NCI-H345 treated with DMSO at 0.1 percent for 48 hours (cell line): ENCODE measurements around the gene MACF1.
"Not testable (repeated sequence)": the region's sequence is repeated elsewhere in the genome, so short reads cannot be mapped to it uniquely, and the experiment has no call there.

Source experiments
- DNase-seq: peaks from one replicate; lab custom pipeline; 2025; ENCODE audit not compliant: unreplicated experiment; lab: John Stamatoyannopoulos, UW

Gene MACF1

GRCh38 chr1:39509360-39510009, 305.0 kb downstream of the MACF1 start:
- DNase-seq, result no peak

GRCh38 chr1:39510570-39511186, 306.2 kb downstream of the MACF1 start:
- DNase-seq, result not testable (repeated sequence)

GRCh38 chr1:39511477-39511876, 307.0 kb downstream of the MACF1 start:
- not testable (repeated sequence) for DNase-seq

GRCh38 chr1:39512234-39512847, 307.8 kb downstream of the MACF1 start:
- not testable (repeated sequence) for DNase-seq

- DNase-seq, result not testable (repeated sequence)
Observed at GRCh38 chr1:39514710-39515124, 310.2 kb downstream of the MACF1 start.

GRCh38 chr1:39515131-39516086, 310.9 kb downstream of the MACF1 start:
- DNase-seq, result not testable (repeated sequence)

GRCh38 chr1:39516841-39517240, 312.3 kb downstream of the MACF1 start:
- not testable (repeated sequence) for DNase-seq

- not testable (repeated sequence) for DNase-seq
Observed at GRCh38 chr1:39517936-39518335, 313.4 kb downstream of the MACF1 start.

- not testable (repeated sequence) for DNase-seq
Observed at GRCh38 chr1:39519376-39519775, 314.9 kb downstream of the MACF1 start.

GRCh38 chr1:39522221-39522620, 317.7 kb downstream of the MACF1 start:
- DNase-seq, result not testable (repeated sequence)

- no peak for DNase-seq
Observed at GRCh38 chr1:39522661-39523567, 318.4 kb downstream of the MACF1 start.

GRCh38 chr1:39524171-39524570, 319.7 kb downstream of the MACF1 start:
- DNase-seq, result no peak

- no peak for DNase-seq
Observed at GRCh38 chr1:39524591-39525365, 320.3 kb downstream of the MACF1 start.

GRCh38 chr1:39525366-39526165, 321.1 kb downstream of the MACF1 start:
- no peak for DNase-seq

GRCh38 chr1:39526466-39527189, 322.1 kb downstream of the MACF1 start:
- DNase-seq, result no peak

GRCh38 chr1:39527190-39527579, 322.7 kb downstream of the MACF1 start:
- DNase-seq, result not testable (repeated sequence)

- no peak for DNase-seq
Observed at GRCh38 chr1:39528082-39528481, 323.6 kb downstream of the MACF1 start.
